ENCODE data around the gene AMBP. TPM values are rescaled to one million over a fixed set of nuclear protein-coding genes. Genes with fewer than 3 reads are reported as not detected.

Gene AMBP
- total and polyA plus RNA-seq, 2 donors from 2014 or later: 5.3 to 43.5 TPM

DNA sequence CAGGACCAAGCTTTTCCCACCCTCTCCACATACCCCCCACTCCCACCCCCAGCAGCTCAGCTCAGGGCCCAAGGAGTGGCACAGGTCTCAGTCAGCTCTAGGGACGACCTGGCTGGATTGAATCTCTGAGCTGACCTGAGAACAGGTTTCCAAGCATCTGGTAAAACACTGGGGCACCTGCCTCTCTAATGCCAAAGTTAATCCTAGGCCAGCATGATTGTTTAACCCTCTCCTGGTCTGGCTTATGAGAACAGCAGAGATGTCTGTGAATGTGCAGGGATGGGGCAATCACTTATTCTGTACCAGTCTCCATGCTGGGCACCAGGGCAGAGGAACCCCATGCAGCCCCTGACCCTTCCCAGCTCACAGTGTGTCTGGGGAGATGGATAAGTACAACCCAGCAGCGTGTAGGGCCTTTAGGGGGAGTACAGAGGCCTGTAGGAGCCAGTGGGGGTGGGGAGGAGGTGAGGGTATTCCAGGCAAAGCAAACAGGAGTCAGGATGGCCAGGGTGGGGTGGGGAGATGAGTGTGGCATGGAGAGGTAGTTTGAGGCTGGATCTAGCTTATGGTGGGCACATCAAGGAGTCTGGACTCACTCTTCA, 21.7 kb upstream of the AMBP start:
- H3K27me3 ChIP-seq (ENCODE audit: control insufficient read depth, insufficient read depth, low read length): no peaks in the 10 kb centered on the region
- H3K9ac ChIP-seq (ENCODE audit: low read length in 3 of 3): peak overlapping the region in 2 of 3 donors; percentile 13 to 55
- H3K9me3 ChIP-seq (ENCODE audit: control insufficient read depth in 2 of 3, insufficient read depth in 1 of 3, low read length in 3 of 3): peaks cover 0 to 2% (median 0%) of the 10 kb centered on the region in 3 donors
- intact Hi-C loops (cut with DNase I): no loop called here
- peaks cover 0 to 30% (median 27%) of the 10 kb centered on the region in 3 donors for H3K4me1 ChIP-seq (ENCODE audit: control insufficient read depth in 2 of 3, insufficient read depth in 2 of 3, low read depth in 1 of 3, low read length in 3 of 3)
- peaks cover 0 to 15% (median 6%) of the 10 kb centered on the region in 3 donors for H3K36me3 ChIP-seq (ENCODE audit: control insufficient read depth in 2 of 3, insufficient read depth in 3 of 3, low read length in 3 of 3)
- peak overlapping the region in 2 of 3 donors; percentile 49 to 91 for H3K4me3 ChIP-seq (ENCODE audit: low read length in 3 of 3)
- TF ChIP-seq, protein P1, sequence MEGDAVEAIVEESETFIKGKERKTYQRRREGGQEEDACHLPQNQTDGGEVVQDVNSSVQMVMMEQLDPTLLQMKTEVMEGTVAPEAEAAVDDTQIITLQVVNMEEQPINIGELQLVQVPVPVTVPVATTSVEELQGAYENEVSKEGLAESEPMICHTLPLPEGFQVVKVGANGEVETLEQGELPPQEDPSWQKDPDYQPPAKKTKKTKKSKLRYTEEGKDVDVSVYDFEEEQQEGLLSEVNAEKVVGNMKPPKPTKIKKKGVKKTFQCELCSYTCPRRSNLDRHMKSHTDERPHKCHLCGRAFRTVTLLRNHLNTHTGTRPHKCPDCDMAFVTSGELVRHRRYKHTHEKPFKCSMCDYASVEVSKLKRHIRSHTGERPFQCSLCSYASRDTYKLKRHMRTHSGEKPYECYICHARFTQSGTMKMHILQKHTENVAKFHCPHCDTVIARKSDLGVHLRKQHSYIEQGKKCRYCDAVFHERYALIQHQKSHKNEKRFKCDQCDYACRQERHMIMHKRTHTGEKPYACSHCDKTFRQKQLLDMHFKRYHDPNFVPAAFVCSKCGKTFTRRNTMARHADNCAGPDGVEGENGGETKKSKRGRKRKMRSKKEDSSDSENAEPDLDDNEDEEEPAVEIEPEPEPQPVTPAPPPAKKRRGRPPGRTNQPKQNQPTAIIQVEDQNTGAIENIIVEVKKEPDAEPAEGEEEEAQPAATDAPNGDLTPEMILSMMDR (IDR thresholded peaks at IDR 0.05; ENCODE audit: borderline replicate concordance, extremely low read depth, insufficient read depth): no peak
- DNase-seq: peak in 3 of 5 donors; percentile 27 to 62 (median 56)
- H3K27ac ChIP-seq (ENCODE audit: low read depth in 2 of 2, low read length in 2 of 2): peak overlapping the region; percentile 84 to 94
- FAIRE-seq: no peak

DNA sequence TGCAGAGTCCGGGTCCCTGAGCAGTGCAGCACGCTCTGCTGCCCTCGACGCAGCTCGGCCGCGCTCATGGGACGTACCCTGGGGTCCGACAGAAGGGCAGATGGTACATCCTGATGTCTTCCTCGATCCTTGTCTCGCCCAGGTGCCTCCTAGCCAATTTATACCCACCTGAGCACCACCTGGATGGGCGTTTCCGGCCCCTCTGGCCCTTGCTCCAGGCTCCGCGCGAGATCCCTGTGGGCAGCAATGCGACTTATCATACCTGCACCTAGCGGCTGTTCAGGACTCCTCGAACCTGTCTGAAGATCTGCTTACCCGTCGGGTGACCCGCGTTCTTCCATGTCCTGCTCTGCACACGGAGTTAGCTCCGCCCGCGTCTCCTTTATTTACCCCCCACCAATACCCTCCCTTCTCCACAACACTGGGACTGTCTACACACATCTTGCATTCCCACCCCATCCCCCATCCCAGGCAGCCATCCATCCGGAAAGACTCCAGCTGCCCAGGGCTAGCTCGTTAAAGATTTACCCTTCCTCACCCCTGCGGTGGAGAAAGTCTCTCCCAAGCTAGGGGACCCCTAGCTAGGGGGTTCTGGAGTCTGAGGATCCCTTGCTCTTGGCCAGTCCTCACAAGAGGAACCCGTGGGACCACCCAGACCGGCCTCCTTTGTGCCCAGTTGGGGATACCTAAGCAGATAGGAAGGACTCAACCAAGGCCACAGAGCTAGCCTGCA, 21.0 kb upstream of the AMBP start, which contains the start of gene KIF12:
Gene KIF12, minus strand, starts transcription at position 357 of the 733 bp plus-strand sequence. Its CDS starts 16 bp downstream, at position 341.
- Histone ChIP-seq H3K36me3 (ENCODE audit: control insufficient read depth in 2 of 3, insufficient read depth in 3 of 3, low read length in 3 of 3) (peaks cover 0 to 22% (median 9%) of the 10 kb centered on the region in 3 donors), H3K27ac (ENCODE audit: low read depth in 2 of 2, low read length in 2 of 2) (peak within 1 kb of the TSS; percentile 84 to 94), H3K9me3 (ENCODE audit: control insufficient read depth in 2 of 3, insufficient read depth in 1 of 3, low read length in 3 of 3) (peaks cover 0 to 2% (median 0%) of the 10 kb centered on the region in 3 donors), H3K4me1 (ENCODE audit: control insufficient read depth in 2 of 3, insufficient read depth in 2 of 3, low read depth in 1 of 3, low read length in 3 of 3) (peaks cover 0 to 31% (median 27%) of the 10 kb centered on the region in 3 donors), H3K27me3 (ENCODE audit: control insufficient read depth, insufficient read depth, low read length) (no peaks in the 10 kb centered on the region), H3K4me3 (ENCODE audit: low read length in 3 of 3) (peak within 1 kb of the TSS; percentile 49 to 91 (median 54)), H3K9ac (ENCODE audit: low read length in 3 of 3) (peak within 1 kb of the TSS; percentile 4 to 71 (median 13))
- FAIRE-seq: no peak
- DNase-seq: peak; percentile 95 to 97 (median 95)
- TF ChIP-seq, protein P1 (IDR thresholded peaks at IDR 0.05; ENCODE audit: borderline replicate concordance, extremely low read depth, insufficient read depth): no peak
- intact Hi-C loops (cut with DNase I): no loop called here

DNA sequence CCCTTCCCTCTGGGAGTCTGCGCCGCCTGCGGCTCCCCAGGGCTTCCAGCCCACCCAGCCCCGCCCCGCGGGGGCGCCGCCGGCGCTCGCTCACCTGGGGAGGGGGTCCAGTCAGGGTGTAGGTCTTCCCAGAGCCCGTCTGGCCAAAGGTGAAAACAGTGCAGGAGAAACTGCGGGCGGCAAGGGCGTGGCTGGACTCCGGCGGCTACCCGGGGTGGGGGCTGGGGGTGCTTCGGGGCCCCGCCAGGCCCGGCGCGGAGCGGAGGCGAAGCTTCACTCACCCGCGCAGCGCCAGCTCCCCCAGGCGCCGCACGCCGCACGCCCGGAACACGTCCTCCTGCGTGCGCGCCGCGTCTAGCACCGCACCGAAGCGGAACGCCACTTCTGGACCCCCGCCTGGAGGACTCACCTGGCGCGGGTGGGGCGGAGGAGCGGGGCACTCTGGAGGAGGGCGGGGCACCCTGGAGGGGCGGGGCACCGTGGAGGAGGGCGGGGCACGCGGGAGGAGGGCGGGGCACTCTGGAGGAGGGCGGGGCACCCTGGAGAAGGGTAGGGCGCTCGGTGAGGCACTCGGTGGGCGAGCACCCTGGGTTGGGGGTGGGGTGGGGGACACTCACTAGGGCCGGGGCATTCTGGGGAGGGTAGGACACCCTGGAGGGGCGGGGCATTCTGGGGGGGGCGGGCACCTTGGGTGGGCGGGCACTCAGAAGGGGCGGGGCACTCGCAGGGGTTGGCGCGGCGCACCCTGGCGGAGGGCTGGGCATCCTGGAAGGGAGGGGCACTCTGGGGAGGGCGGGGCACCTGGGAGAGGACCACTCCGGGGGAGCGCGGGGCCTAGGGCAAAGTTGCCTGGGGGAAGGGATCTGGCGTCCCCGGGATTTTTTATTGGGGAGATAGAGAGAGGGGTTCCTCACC, 20.2 kb upstream of the AMBP start:
- Histone ChIP-seq H3K9me3 (ENCODE audit: control insufficient read depth in 2 of 3, insufficient read depth in 1 of 3, low read length in 3 of 3) (peaks cover 0 to 2% (median 0%) of the 10 kb centered on the region in 3 donors), H3K27ac (ENCODE audit: low read depth in 2 of 2, low read length in 2 of 2) (peak overlapping the region; percentile 82 to 94), H3K4me3 (ENCODE audit: low read length in 3 of 3) (peak overlapping the region; percentile 54 to 91 (median 60)), H3K4me1 (ENCODE audit: control insufficient read depth in 2 of 3, insufficient read depth in 2 of 3, low read depth in 1 of 3, low read length in 3 of 3) (peaks cover 0 to 31% (median 27%) of the 10 kb centered on the region in 3 donors), H3K9ac (ENCODE audit: low read length in 3 of 3) (peak overlapping the region in 2 of 3 donors; percentile 4 to 71), H3K27me3 (ENCODE audit: control insufficient read depth, insufficient read depth, low read length) (no peaks in the 10 kb centered on the region), H3K36me3 (ENCODE audit: control insufficient read depth in 2 of 3, insufficient read depth in 3 of 3, low read length in 3 of 3) (peaks cover 0 to 27% (median 9%) of the 10 kb centered on the region in 3 donors)
- TF ChIP-seq, protein P1 (IDR thresholded peaks at IDR 0.05; ENCODE audit: borderline replicate concordance, extremely low read depth, insufficient read depth): no peak
- FAIRE-seq: no peak
- intact Hi-C loops (cut with DNase I): no loop called here
- DNase-seq: peak; percentile 89 to 95 (median 93)

Data from kidney (tissue), 14 donors.